Measurements from ENCODE around the gene PPEF2. TPM values are rescaled to one million over a fixed set of nuclear protein-coding genes. Genes with fewer than 3 reads are reported as not detected.

The PPEF2 gene
- total and polyA plus RNA-seq, 4 donors: 0.17 TPM; not detected in 3

DNA sequence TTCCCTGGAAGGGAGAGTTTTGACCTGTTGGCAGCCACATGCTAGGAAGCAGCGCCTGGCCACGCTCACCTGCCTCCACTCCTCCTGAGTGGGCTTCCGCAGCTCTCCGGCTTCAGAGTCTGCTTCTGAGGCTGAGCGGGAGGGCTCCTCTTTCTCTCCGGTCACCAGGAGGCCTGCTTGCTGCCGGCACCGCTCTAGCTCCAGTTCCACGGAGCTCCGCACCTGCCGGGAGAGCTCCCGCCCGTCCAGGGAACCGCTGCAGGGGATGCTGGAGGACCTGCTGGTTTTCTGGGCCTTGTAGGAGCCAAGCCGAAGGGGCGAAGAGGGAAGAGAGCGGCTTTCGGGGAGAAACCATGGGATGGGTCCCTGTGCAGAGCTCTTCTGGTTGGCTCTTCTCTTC is 26.0 kb downstream of the PPEF2 start:
- H3K4me1 ChIP-seq (ENCODE audit: control insufficient read depth in 4 of 4, insufficient read depth in 4 of 4, low read length in 3 of 4): no peaks in the 10 kb centered on the region
- WGBS: 89% methylated on average over 18 of the region's 18 CpGs
- H3K9ac ChIP-seq (ENCODE audit: low read depth in 1 of 2, low read length in 2 of 2): no peak overlapping the region
- no peak overlapping the region for H3K27ac ChIP-seq (ENCODE audit: low read depth in 1 of 2, low read length in 2 of 2)
- no peak for TF ChIP-seq HNF4G (IDR thresholded peaks at IDR 0.05)
- TF ChIP-seq NR2F2 (IDR thresholded peaks at IDR 0.05): no peak
- no peak for TF ChIP-seq GABPA (IDR thresholded peaks at IDR 0.05 in 1 of 2, conservative IDR thresholded peaks at IDR 0.05 in 1 of 2)
- TF ChIP-seq, protein P1, sequence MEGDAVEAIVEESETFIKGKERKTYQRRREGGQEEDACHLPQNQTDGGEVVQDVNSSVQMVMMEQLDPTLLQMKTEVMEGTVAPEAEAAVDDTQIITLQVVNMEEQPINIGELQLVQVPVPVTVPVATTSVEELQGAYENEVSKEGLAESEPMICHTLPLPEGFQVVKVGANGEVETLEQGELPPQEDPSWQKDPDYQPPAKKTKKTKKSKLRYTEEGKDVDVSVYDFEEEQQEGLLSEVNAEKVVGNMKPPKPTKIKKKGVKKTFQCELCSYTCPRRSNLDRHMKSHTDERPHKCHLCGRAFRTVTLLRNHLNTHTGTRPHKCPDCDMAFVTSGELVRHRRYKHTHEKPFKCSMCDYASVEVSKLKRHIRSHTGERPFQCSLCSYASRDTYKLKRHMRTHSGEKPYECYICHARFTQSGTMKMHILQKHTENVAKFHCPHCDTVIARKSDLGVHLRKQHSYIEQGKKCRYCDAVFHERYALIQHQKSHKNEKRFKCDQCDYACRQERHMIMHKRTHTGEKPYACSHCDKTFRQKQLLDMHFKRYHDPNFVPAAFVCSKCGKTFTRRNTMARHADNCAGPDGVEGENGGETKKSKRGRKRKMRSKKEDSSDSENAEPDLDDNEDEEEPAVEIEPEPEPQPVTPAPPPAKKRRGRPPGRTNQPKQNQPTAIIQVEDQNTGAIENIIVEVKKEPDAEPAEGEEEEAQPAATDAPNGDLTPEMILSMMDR (IDR thresholded peaks at IDR 0.05; ENCODE audit: low read depth, low read length, missing input control): no peak
- TF ChIP-seq, protein P2, sequence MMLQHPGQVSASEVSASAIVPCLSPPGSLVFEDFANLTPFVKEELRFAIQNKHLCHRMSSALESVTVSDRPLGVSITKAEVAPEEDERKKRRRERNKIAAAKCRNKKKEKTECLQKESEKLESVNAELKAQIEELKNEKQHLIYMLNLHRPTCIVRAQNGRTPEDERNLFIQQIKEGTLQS (IDR thresholded peaks at IDR 0.05): no peak
- TF ChIP-seq, protein P3, sequence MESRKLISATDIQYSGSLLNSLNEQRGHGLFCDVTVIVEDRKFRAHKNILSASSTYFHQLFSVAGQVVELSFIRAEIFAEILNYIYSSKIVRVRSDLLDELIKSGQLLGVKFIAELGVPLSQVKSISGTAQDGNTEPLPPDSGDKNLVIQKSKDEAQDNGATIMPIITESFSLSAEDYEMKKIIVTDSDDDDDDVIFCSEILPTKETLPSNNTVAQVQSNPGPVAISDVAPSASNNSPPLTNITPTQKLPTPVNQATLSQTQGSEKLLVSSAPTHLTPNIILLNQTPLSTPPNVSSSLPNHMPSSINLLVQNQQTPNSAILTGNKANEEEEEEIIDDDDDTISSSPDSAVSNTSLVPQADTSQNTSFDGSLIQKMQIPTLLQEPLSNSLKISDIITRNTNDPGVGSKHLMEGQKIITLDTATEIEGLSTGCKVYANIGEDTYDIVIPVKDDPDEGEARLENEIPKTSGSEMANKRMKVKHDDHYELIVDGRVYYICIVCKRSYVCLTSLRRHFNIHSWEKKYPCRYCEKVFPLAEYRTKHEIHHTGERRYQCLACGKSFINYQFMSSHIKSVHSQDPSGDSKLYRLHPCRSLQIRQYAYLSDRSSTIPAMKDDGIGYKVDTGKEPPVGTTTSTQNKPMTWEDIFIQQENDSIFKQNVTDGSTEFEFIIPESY (IDR thresholded peaks at IDR 0.05): no peak
- no peak for TF ChIP-seq RXRA (IDR thresholded peaks at IDR 0.05)
- TF ChIP-seq FOXA2 (IDR thresholded peaks at IDR 0.05): no peak
- no peak for TF ChIP-seq EGR1 (IDR thresholded peaks at IDR 0.05; ENCODE audit: low read depth in 2 of 2)
- no peak for TF ChIP-seq SP1 (IDR thresholded peaks at IDR 0.05)
- H3K4me3 ChIP-seq (ENCODE audit: low read depth in 1 of 3, low read length in 3 of 3): no peak overlapping the region
- no peaks in the 10 kb centered on the region for H3K36me3 ChIP-seq (ENCODE audit: control insufficient read depth in 4 of 4, insufficient read depth in 3 of 4, low read depth in 1 of 4, low read length in 3 of 4)
- DNase-seq (ENCODE audit: low spot score): no peak
- H3K9me3 ChIP-seq (ENCODE audit: control insufficient read depth in 4 of 4, low read length in 3 of 4): no peaks in the 10 kb centered on the region
- H3K27me3 ChIP-seq (ENCODE audit: control insufficient read depth in 4 of 4, insufficient read depth in 4 of 4, low read length in 3 of 4): no peaks in the 10 kb centered on the region

DNA sequence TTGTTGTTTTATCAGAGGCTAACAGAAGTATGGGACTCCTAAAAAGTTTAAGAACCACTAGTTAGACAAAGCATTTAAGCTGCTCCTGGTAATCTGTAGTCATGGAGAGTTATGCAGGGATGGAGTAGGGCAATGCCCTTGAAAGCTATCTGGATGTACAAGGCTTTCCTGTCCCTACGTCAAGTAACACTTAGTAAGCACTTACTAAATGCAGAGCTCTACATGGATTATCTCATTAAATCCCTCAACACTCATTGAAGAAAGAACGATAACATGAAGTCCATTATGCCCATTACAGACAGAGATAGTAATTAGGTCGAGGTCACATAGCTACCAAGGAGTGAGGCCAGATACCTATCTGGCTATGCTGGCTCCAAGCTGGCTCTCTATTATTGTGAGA is 33.2 kb downstream of the PPEF2 start:
- Histone ChIP-seq H3K9me3 (ENCODE audit: control insufficient read depth in 4 of 4, low read length in 3 of 4) (no peaks in the 10 kb centered on the region), H3K4me1 (ENCODE audit: control insufficient read depth in 4 of 4, insufficient read depth in 4 of 4, low read length in 3 of 4) (no peaks in the 10 kb centered on the region), H3K27ac (ENCODE audit: low read depth in 1 of 2, low read length in 2 of 2) (no peak overlapping the region), H3K9ac (ENCODE audit: low read depth in 1 of 2, low read length in 2 of 2) (no peak overlapping the region), H3K4me3 (ENCODE audit: low read depth in 1 of 3, low read length in 3 of 3) (no peak overlapping the region), H3K27me3 (ENCODE audit: control insufficient read depth in 4 of 4, insufficient read depth in 4 of 4, low read length in 3 of 4) (no peaks in the 10 kb centered on the region), H3K36me3 (ENCODE audit: control insufficient read depth in 4 of 4, insufficient read depth in 3 of 4, low read depth in 1 of 4, low read length in 3 of 4) (no peaks in the 10 kb centered on the region)
- DNase-seq (ENCODE audit: low spot score): no peak
- TF ChIP-seq FOXA2 (IDR thresholded peaks at IDR 0.05) (no peak), HNF4A (conservative IDR thresholded peaks at IDR 0.05) (no peak)
- WGBS: 56% methylated on average over 3 of the region's 3 CpGs

DNA sequence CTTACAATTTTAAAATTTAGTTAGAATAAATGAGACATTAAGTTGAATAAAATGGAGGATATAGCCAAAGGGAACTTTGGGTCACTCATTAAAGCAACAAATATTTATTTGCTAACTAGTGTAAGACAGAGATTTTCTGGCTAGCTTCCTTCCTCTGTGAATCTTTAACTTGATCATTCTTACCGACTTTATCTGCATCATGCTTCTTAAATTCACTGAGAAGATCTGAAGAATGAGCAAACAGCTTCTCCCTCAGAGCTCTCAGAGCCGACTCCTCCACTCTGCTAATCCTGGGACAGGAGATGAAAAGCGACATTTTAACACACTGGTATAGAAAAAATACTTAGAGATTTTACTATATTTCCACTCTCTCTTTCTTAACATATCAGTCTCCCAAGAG is 35.1 kb downstream of the PPEF2 start:
- no peak overlapping the region for H3K9ac ChIP-seq (ENCODE audit: low read depth in 1 of 2, low read length in 2 of 2)
- H3K27me3 ChIP-seq (ENCODE audit: control insufficient read depth in 4 of 4, insufficient read depth in 4 of 4, low read length in 3 of 4): no peaks in the 10 kb centered on the region
- TF ChIP-seq EGR1 (IDR thresholded peaks at IDR 0.05; ENCODE audit: low read depth in 2 of 2) (no peak), RAD21 (IDR thresholded peaks at IDR 0.05) (no peak), FOXA2 (IDR thresholded peaks at IDR 0.05) (no peak), YY1 (IDR thresholded peaks at IDR 0.05) (no peak), HNF4G (IDR thresholded peaks at IDR 0.05) (no peak), FOXA1 (IDR thresholded peaks at IDR 0.05) (no peak), TAF1 (conservative IDR thresholded peaks at IDR 0.05) (no peak), RXRA (IDR thresholded peaks at IDR 0.05) (no peak), HNF4A (conservative IDR thresholded peaks at IDR 0.05) (no peak)
- TF ChIP-seq, protein P2 (IDR thresholded peaks at IDR 0.05): no peak
- TF ChIP-seq, protein P4, sequence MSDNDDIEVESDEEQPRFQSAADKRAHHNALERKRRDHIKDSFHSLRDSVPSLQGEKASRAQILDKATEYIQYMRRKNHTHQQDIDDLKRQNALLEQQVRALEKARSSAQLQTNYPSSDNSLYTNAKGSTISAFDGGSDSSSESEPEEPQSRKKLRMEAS (IDR thresholded peaks at IDR 0.05): no peak
- TF ChIP-seq, protein P5, sequence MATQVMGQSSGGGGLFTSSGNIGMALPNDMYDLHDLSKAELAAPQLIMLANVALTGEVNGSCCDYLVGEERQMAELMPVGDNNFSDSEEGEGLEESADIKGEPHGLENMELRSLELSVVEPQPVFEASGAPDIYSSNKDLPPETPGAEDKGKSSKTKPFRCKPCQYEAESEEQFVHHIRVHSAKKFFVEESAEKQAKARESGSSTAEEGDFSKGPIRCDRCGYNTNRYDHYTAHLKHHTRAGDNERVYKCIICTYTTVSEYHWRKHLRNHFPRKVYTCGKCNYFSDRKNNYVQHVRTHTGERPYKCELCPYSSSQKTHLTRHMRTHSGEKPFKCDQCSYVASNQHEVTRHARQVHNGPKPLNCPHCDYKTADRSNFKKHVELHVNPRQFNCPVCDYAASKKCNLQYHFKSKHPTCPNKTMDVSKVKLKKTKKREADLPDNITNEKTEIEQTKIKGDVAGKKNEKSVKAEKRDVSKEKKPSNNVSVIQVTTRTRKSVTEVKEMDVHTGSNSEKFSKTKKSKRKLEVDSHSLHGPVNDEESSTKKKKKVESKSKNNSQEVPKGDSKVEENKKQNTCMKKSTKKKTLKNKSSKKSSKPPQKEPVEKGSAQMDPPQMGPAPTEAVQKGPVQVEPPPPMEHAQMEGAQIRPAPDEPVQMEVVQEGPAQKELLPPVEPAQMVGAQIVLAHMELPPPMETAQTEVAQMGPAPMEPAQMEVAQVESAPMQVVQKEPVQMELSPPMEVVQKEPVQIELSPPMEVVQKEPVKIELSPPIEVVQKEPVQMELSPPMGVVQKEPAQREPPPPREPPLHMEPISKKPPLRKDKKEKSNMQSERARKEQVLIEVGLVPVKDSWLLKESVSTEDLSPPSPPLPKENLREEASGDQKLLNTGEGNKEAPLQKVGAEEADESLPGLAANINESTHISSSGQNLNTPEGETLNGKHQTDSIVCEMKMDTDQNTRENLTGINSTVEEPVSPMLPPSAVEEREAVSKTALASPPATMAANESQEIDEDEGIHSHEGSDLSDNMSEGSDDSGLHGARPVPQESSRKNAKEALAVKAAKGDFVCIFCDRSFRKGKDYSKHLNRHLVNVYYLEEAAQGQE (IDR thresholded peaks at IDR 0.05): no peak
- TF ChIP-seq, protein P3 (IDR thresholded peaks at IDR 0.05): no peak

More for the DNA sequence above, 35.1 kb downstream of the PPEF2 start:
- 45% methylated on average over 3 of the region's 3 CpGs for WGBS
- no peak for DNase-seq (ENCODE audit: low spot score)
- H3K27ac ChIP-seq (ENCODE audit: low read depth in 1 of 2, low read length in 2 of 2): no peak overlapping the region
- H3K4me3 ChIP-seq (ENCODE audit: low read depth in 1 of 3, low read length in 3 of 3): no peak overlapping the region
- no peaks in the 10 kb centered on the region for H3K36me3 ChIP-seq (ENCODE audit: control insufficient read depth in 4 of 4, insufficient read depth in 3 of 4, low read depth in 1 of 4, low read length in 3 of 4)
- no peaks in the 10 kb centered on the region for H3K9me3 ChIP-seq (ENCODE audit: control insufficient read depth in 4 of 4, low read length in 3 of 4)
- no peaks in the 10 kb centered on the region for H3K4me1 ChIP-seq (ENCODE audit: control insufficient read depth in 4 of 4, insufficient read depth in 4 of 4, low read length in 3 of 4)
